MM.1S (cell line): ENCODE data around the gene VDAC1.

Experiments used
- DNase-seq: peaks from one replicate; pipeline ENCODE4 v3.0.0-alpha.2; 2015
- H2AFZ ChIP-seq: fragments of 300-600 bp; sonication (generic); 2 replicates; pipeline ENCODE4 v1.6.0; 2016; ENCODE audit warnings: antibody characterized with exemption, low read length
- H3F3A ChIP-seq: fragments of 300-600 bp; sonication (generic); 2 replicates; pipeline ENCODE4 v1.6.1; 2016; ENCODE audit warnings: mild to moderate bottlenecking, antibody characterized with exemption, low read length, moderate library complexity, mixed read lengths; ENCODE audit not compliant: insufficient read depth
- H3K27ac ChIP-seq: fragments of 300-600 bp; sonication (generic); 2 replicates; pipeline ENCODE4 v1.5.1; 2016; ENCODE audit warnings: mild to moderate bottlenecking, low read length
- H3K27me3 ChIP-seq: fragments of 300-600 bp; sonication (generic); replicated peaks from 2 replicates; pipeline ENCODE4 v1.6.0; 2016; ENCODE audit warnings: low read length; ENCODE audit not compliant: insufficient read depth
- H3K36me3 ChIP-seq: fragments of 300-600 bp; sonication (generic); replicated peaks from 2 replicates; pipeline ENCODE4 v1.6.1; 2016; ENCODE audit warnings: mild to moderate bottlenecking, low read length, mixed read lengths; ENCODE audit not compliant: insufficient read depth
- H3K4me1 ChIP-seq: fragments of 300-600 bp; sonication (generic); 2 replicates; pipeline ENCODE4 v1.6.1; 2016; ENCODE audit warnings: low read length, mixed read lengths
- H3K4me2 ChIP-seq: fragments of 300-600 bp; sonication (generic); 2 replicates; pipeline ENCODE4 v1.6.0; 2016; ENCODE audit warnings: low read depth, low read length
- H3K4me3 ChIP-seq: fragments of 300-600 bp; sonication (generic); 2 replicates; pipeline ENCODE4 v1.5.1; 2016; ENCODE audit warnings: low read length, mixed read lengths
- H3K79me2 ChIP-seq: fragments of 300-600 bp; sonication (generic); 2 replicates; pipeline ENCODE4 v1.6.1; 2016; ENCODE audit warnings: mixed run types, low read length, mixed read lengths
- H3K9ac ChIP-seq: fragments of 300-600 bp; sonication (generic); 2 replicates; pipeline ENCODE4 v1.6.1; 2016; ENCODE audit warnings: low read length, mixed read lengths
- H3K9me2 ChIP-seq: fragments of 300-600 bp; sonication (generic); replicated peaks from 2 replicates; pipeline ENCODE4 v1.6.1; 2016; ENCODE audit warnings: mild to moderate bottlenecking, low read length, mixed read lengths; ENCODE audit not compliant: insufficient read depth
- H3K9me3 ChIP-seq: fragments of 300-600 bp; sonication (generic); replicated peaks from 2 replicates; pipeline ENCODE4 v1.6.1; 2016; ENCODE audit warnings: mild to moderate bottlenecking, low read length, mixed read lengths; ENCODE audit not compliant: insufficient read depth
- H4K20me1 ChIP-seq: fragments of 300-600 bp; sonication (generic); 2 replicates; pipeline ENCODE4 v1.6.1; 2016; ENCODE audit warnings: mild to moderate bottlenecking, low read length, moderate library complexity, mixed read lengths; ENCODE audit not compliant: insufficient read depth
- EZH2 ChIP-seq: fragments of 300-600 bp; sonication (generic); optimal IDR thresholded peaks from 2 replicates; pipeline ENCODE3; 2017; ENCODE audit warnings: low read depth, mild to moderate bottlenecking, antibody characterized with exemption, low read length, mixed read lengths
- EZH2phosphoT487 ChIP-seq: fragments of 300-600 bp; sonication (generic); IDR thresholded peaks from 2 replicates; pipeline ENCODE4 v1.6.1; 2018; ENCODE audit warnings: antibody characterized with exemption, low read length
- TF ChIP-seq, protein P1 (sequence below): fragments of 300-600 bp; sonication (generic); IDR thresholded peaks from 2 replicates; pipeline ENCODE4 v1.5.1; 2016; ENCODE audit warnings: antibody characterized with exemption, low read length, mixed read lengths

The VDAC1 gene

DNA sequence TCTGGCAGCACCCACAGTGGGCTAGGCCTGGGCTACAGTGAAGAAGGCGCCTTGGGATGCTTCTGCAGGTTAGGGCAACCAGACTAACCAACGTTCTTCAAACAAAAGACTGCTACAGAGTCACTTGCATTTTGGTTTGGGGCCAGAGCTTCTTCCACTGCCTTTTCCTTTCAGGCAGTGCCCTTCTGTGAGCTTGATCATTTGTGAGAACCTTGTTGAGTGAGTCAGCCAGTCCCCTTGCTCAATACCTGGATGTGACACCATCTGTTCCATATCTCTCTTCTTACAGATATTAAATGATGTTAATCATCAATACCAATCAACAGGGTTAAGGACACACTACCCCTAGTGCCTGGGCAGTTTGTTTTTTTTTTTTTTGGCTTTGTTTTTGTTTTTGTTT, 46.5 kb upstream of the VDAC1 start:
- Histone ChIP-seq H2AFZ (no peak overlapping the region), H3K4me2 (no peak overlapping the region)

DNA sequence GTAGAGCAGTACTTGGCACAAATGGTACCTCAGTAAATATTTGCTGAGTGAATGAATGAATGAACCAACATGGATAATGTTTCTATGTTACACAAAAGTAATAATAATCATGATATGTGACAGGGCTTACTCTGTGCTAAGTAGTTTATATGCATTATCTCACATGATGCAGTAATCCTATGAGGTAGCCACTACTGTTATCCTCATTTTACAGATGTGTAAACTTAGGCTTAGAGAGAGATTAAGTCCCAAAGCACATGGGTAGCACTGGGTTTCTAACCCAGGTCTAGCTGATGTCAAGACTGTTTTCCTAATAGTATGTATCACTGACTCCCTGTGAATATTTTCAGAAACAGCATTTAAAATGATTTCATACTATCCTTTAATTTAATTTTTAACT, 44.1 kb upstream of the VDAC1 start:
- Histone ChIP-seq H3K27me3 (no peaks in the 10 kb centered on the region), H3F3A (no peaks in the 10 kb centered on the region), H2AFZ (no peak overlapping the region), H3K79me2 (no peaks in the 10 kb centered on the region), H3K27ac (no peak overlapping the region), H3K36me3 (no peaks in the 10 kb centered on the region), H4K20me1 (no peaks in the 10 kb centered on the region), H3K9me2 (no peaks in the 10 kb centered on the region), H3K4me3 (no peak overlapping the region), H3K9ac (no peak overlapping the region), H3K9me3 (no peaks in the 10 kb centered on the region), H3K4me2 (no peak overlapping the region), H3K4me1 (no peaks in the 10 kb centered on the region)
- TF ChIP-seq EZH2phosphoT487 (no peak), EZH2 (no peak)
- TF ChIP-seq, protein P1, sequence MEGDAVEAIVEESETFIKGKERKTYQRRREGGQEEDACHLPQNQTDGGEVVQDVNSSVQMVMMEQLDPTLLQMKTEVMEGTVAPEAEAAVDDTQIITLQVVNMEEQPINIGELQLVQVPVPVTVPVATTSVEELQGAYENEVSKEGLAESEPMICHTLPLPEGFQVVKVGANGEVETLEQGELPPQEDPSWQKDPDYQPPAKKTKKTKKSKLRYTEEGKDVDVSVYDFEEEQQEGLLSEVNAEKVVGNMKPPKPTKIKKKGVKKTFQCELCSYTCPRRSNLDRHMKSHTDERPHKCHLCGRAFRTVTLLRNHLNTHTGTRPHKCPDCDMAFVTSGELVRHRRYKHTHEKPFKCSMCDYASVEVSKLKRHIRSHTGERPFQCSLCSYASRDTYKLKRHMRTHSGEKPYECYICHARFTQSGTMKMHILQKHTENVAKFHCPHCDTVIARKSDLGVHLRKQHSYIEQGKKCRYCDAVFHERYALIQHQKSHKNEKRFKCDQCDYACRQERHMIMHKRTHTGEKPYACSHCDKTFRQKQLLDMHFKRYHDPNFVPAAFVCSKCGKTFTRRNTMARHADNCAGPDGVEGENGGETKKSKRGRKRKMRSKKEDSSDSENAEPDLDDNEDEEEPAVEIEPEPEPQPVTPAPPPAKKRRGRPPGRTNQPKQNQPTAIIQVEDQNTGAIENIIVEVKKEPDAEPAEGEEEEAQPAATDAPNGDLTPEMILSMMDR = no peak
- no peak for DNase-seq

More for the DNA sequence above, 46.5 kb upstream of the VDAC1 start:
- H3K79me2 ChIP-seq = no peaks in the 10 kb centered on the region
- no peaks in the 10 kb centered on the region for H3K9me2 ChIP-seq
- no peak overlapping the region for H3K27ac ChIP-seq
- H3K4me3 ChIP-seq = no peak overlapping the region
- no peaks in the 10 kb centered on the region for H3K9me3 ChIP-seq
- no peak overlapping the region for H3K9ac ChIP-seq
- no peaks in the 10 kb centered on the region for H3K36me3 ChIP-seq
- DNase-seq = no peak
- H3K27me3 ChIP-seq = no peaks in the 10 kb centered on the region
- TF ChIP-seq, protein P1 = no peak
- TF ChIP-seq EZH2phosphoT487 = no peak
- H4K20me1 ChIP-seq = no peaks in the 10 kb centered on the region
- H3K4me1 ChIP-seq = no peaks in the 10 kb centered on the region
- H3F3A ChIP-seq = no peaks in the 10 kb centered on the region

DNA sequence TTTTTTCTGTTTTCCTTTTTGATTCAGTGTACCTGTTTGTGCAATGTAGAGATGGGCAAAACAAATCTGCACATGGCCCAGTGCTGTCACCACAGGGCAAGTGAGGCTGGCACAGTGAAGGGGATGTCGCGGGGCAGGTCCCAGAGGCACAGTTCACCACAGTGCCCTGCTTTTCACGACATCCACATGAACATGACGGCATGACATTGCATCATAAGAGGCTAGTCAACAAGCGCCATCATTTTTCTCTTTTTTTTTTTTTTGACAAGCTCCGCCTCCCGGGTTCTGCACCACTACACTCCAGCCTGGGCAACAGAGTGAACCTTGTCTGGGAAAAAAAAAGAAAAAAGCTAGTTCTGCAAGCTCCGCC, 42.9 kb upstream of the VDAC1 start:
- H2AFZ ChIP-seq = no peak overlapping the region
- no peaks in the 10 kb centered on the region for H3K36me3 ChIP-seq
- no peak overlapping the region for H3K27ac ChIP-seq
- no peaks in the 10 kb centered on the region for H3K9me3 ChIP-seq
- DNase-seq = no peak
- no peaks in the 10 kb centered on the region for H3K9me2 ChIP-seq
- H3F3A ChIP-seq = no peaks in the 10 kb centered on the region
- no peak overlapping the region for H3K9ac ChIP-seq
- no peak overlapping the region for H3K4me2 ChIP-seq
- no peaks in the 10 kb centered on the region for H3K27me3 ChIP-seq
- no peaks in the 10 kb centered on the region for H3K4me1 ChIP-seq
- no peak overlapping the region for H3K4me3 ChIP-seq
- no peaks in the 10 kb centered on the region for H3K79me2 ChIP-seq
- TF ChIP-seq, protein P1 = no peak
- TF ChIP-seq EZH2 (no peak), EZH2phosphoT487 (no peak)
- H4K20me1 ChIP-seq = no peaks in the 10 kb centered on the region
